Progenitor cell of endocrine pancreas (in vitro differentiated cells): ENCODE data around the gene ADAMTS6. TPM values are rescaled to one million over a fixed set of nuclear protein-coding genes. Genes with fewer than 3 reads are reported as not detected.
"Not testable (repeated sequence)": the region's sequence is repeated elsewhere in the genome, so short reads cannot be mapped to it uniquely, and the experiment has no call there.

Experiments
- DNase-seq: peaks from one replicate; pipeline ENCODE4 v3.0.0; 2021; ENCODE audit warnings: low spot score; ENCODE audit not compliant: unreplicated experiment
- H3K27ac Mint-ChIP-seq: 2 replicates; pipeline ENCODE4 v1.8.0; 2021; ENCODE audit warnings: mild to moderate bottlenecking, moderate library complexity, mixed read lengths
- H3K27me3 Mint-ChIP-seq: 2 replicates; pipeline ENCODE4 v1.8.0; 2021; ENCODE audit warnings: mixed read lengths
- H3K36me3 Mint-ChIP-seq: 2 replicates; pipeline ENCODE4 v1.8.0; 2022; ENCODE audit warnings: mixed read lengths; ENCODE audit not compliant: insufficient read depth
- H3K4me1 Mint-ChIP-seq: 2 replicates; pipeline ENCODE4 v1.8.0; 2021; ENCODE audit warnings: low read depth, mixed read lengths
- H3K4me3 Mint-ChIP-seq: 2 replicates; pipeline ENCODE4 v1.8.0; 2021; ENCODE audit warnings: low read depth, mild to moderate bottlenecking, moderate library complexity, mixed read lengths
- H3K9me3 Mint-ChIP-seq: 2 replicates; pipeline ENCODE4 v1.8.0; 2021; ENCODE audit warnings: low read depth, mixed read lengths
- CTCF ChIP-seq: fragments of 200-600 bp; sonication (generic); IDR thresholded peaks from one replicate; pipeline ENCODE4 v1.5.0; 2021; ENCODE audit warnings: antibody characterized with exemption, mild to moderate bottlenecking; ENCODE audit not compliant: unreplicated experiment
- total RNA-seq: library from RNA; stranded (reverse); gene quantifications from 2 replicates; pipeline ENCODE4 v1.2.1, GENCODE V29; 2021

ADAMTS6 gene
- total RNA-seq, 1 donor from 2014 or later = 13.0 TPM

GRCh38 chr5:65184780-65185179 lies 296.9 kb downstream of the ADAMTS6 start:
- no peak for TF ChIP-seq CTCF
- H3K9me3 Mint-ChIP-seq = no peaks in the 10 kb centered on the region
- H3K27ac Mint-ChIP-seq = no peak overlapping the region
- no peak for DNase-seq
- peaks cover 1% of the 10 kb centered on the region for H3K36me3 Mint-ChIP-seq
- H3K4me1 Mint-ChIP-seq = peaks cover 7% of the 10 kb centered on the region
- H3K27me3 Mint-ChIP-seq = no peaks in the 10 kb centered on the region
- H3K4me3 Mint-ChIP-seq = no peak overlapping the region

GRCh38 chr5:65174231-65174630 lies 307.5 kb downstream of the ADAMTS6 start:
- H3K9me3 Mint-ChIP-seq, H3K4me1 Mint-ChIP-seq, DNase-seq, H3K27me3 Mint-ChIP-seq, H3K27ac Mint-ChIP-seq, H3K4me3 Mint-ChIP-seq: not testable (repeated sequence)
- H3K36me3 Mint-ChIP-seq = peaks cover 11% of the 10 kb centered on the region

GRCh38 chr5:65173130-65173525 lies 308.6 kb downstream of the ADAMTS6 start:
- H3K4me1 Mint-ChIP-seq = no peaks in the 10 kb centered on the region

DNA sequence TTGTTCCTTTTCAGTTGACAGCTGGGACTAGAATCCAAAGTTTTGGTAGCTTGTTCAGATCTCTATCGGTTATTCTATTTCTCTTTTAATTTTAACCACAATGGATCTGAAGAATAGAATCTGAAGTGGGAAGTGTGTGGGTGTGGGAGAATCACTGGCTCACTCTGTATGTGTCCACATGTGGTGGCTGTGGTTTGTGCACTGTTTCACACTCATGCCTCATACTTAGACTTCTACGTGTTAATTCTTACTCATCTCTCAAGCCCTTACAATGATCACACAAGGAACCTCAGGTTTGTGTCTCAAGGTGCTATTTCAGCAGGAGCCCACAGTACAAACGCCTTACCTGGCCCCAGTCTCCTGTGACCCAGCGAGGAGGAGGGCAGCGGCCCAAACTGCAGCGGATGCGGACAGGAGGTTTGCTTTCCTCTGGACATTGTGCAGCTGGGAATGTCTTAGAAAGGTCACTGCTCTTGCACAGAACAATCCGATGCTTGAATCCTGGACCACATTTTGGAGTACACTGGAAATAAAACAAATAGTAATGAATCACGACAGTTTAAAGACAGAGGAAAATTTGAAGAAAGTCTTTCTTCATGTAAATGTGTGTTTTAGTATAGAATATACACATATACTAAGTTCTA lies 309.1 kb downstream of the ADAMTS6 start:
- Mint-ChIP-seq H3K4me1 (no peaks in the 10 kb centered on the region), H3K27me3 (no peaks in the 10 kb centered on the region), H3K4me3 (no peak overlapping the region), H3K36me3 (peaks cover 11% of the 10 kb centered on the region), H3K9me3 (peaks cover 3% of the 10 kb centered on the region), H3K27ac (no peak overlapping the region)
- DNase-seq = no peak
- TF ChIP-seq CTCF = no peak

More at GRCh38 chr5:65173130-65173525, 308.6 kb downstream of the ADAMTS6 start:
- Mint-ChIP-seq H3K27me3 (no peaks in the 10 kb centered on the region), H3K36me3 (peaks cover 11% of the 10 kb centered on the region), H3K4me3 (no peak overlapping the region), H3K9me3 (peaks cover 3% of the 10 kb centered on the region), H3K27ac (no peak overlapping the region)
- no peak for TF ChIP-seq CTCF
- DNase-seq = no peak

DNA sequence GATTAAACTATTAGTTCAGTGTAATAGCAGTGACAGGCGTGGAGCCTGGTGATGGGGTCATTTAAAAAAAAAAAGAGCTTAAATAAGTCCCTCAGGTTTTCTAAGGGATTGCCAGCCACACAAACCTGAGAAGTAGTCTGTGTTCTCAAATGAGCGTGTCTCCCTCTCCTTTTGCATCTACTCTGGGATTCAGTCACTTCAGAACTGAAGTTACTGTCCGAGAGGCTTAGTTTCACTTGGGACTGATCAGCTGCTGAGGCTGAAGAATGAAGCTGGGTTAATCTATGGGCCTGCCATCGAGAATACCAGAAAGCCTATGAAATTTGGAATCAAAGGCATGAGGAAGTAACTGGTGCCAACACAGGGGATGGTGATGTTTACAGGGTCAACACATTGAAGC lies 310.1 kb downstream of the ADAMTS6 start:
- Mint-ChIP-seq H3K9me3 (peaks cover 3% of the 10 kb centered on the region), H3K27ac (no peak overlapping the region), H3K4me3 (no peak overlapping the region), H3K4me1 (no peaks in the 10 kb centered on the region), H3K27me3 (no peaks in the 10 kb centered on the region), H3K36me3 (peaks cover 11% of the 10 kb centered on the region)
- TF ChIP-seq CTCF = no peak
- no peak for DNase-seq

GRCh38 chr5:65163698-65164097 lies 318.0 kb downstream of the ADAMTS6 start:
- Mint-ChIP-seq H3K4me1 (no peaks in the 10 kb centered on the region), H3K4me3 (no peak overlapping the region), H3K27ac (no peak overlapping the region), H3K36me3 (peaks cover 2% of the 10 kb centered on the region), H3K9me3 (no peaks in the 10 kb centered on the region), H3K27me3 (no peaks in the 10 kb centered on the region)
- TF ChIP-seq CTCF = no peak
- DNase-seq = no peak
